Measurements from ENCODE around the gene ADAM12.

GRCh38 chr10:126235091-126235978 lies 152.9 kb downstream of the ADAM12 start:
- TF ChIP-seq CTCF (IDR thresholded peaks at IDR 0.05 in 2 of 3, conservative IDR thresholded peaks at IDR 0.05 in 1 of 3; ENCODE audit: insufficient read depth in 2 of 3, low read depth in 1 of 3, low read length in 3 of 3) (no peak), RFX5 (IDR thresholded peaks at IDR 0.05; ENCODE audit: low read depth, low read length) (no peak), MAFK (IDR thresholded peaks at IDR 0.05; ENCODE audit: low read length) (no peak), ZC3H4 (CRISPR knock-in tag; IDR thresholded peaks at IDR 0.05; ENCODE audit: borderline replicate concordance) (no peak), ZNF507 (tag; conservative IDR thresholded peaks at IDR 0.05) (no peak), SIN3B (IDR thresholded peaks at IDR 0.05; ENCODE audit: low read depth) (no peak), NR2C2 (CRISPR knock-in tag; IDR thresholded peaks at IDR 0.05) (no peak), NR2C2 (tag; IDR thresholded peaks at IDR 0.05) (no peak), TEAD4 (IDR thresholded peaks at IDR 0.05; ENCODE audit: low read length) (no peak), TEAD4 (CRISPR knock-in tag; IDR thresholded peaks at IDR 0.05; ENCODE audit: borderline replicate concordance) (no peak), BHLHE40 (IDR thresholded peaks at IDR 0.05; ENCODE audit: low read length) (no peak)

Data from K562 (cell line).